Ovary (tissue), 3 donors: Measurements from ENCODE around the gene MAP4K4.

Source experiments
- CTCF ChIP-seq, 3 donors: fragments of 450-650 bp in 2 of 3; fragments of 200-600 bp in 1 of 3; IDR thresholded peaks; one replicate each; pipeline versions ENCODE4 v1.5.1 to v1.8.0; 2016 to 2022; ENCODE audit warnings: antibody characterized with exemption in 3 of 3, mild to moderate bottlenecking in 1 of 3
- POLR2A ChIP-seq: fragments of 450-650 bp; IDR thresholded peaks from one replicate; pipeline ENCODE4 v1.6.1; 2017; ENCODE audit warnings: antibody characterized with exemption, mild to moderate bottlenecking, moderate library complexity
- donor health status: DM: no; HTN: no; CAD: no.

GRCh38 chr2:101830555-101830954, 133.0 kb downstream of the MAP4K4 start:
- TF ChIP-seq CTCF (IDR thresholded peaks at IDR 0.05) (no peak), POLR2A (no peak)
